Mesothelial cell of epicardium (in vitro differentiated cells): Measurements from ENCODE around the gene SMAGP. TPM values are rescaled to one million over a fixed set of nuclear protein-coding genes. Genes with fewer than 3 reads are reported as not detected.

ENCODE experiments used
- DNase-seq, 2 experiments: peaks; one replicate each; pipeline ENCODE4 v3.0.0; 2021; ENCODE audit warnings: low spot score in 2 of 2; ENCODE audit not compliant: unreplicated experiment in 2 of 2
- H3K27ac Mint-ChIP-seq: 2 replicates; pipeline ENCODE4 v1.8.0; 2021; ENCODE audit warnings: mixed read lengths
- H3K27me3 Mint-ChIP-seq: 2 replicates; pipeline ENCODE4 v1.8.0; 2021; ENCODE audit warnings: low read depth, mixed read lengths
- H3K36me3 Mint-ChIP-seq: 2 replicates; pipeline ENCODE4 v1.8.0; 2021; ENCODE audit warnings: mixed read lengths
- H3K4me1 Mint-ChIP-seq: 2 replicates; pipeline ENCODE4 v1.8.0; 2021; ENCODE audit warnings: mixed read lengths
- H3K4me3 Mint-ChIP-seq: 2 replicates; pipeline ENCODE4 v1.8.0; 2021; ENCODE audit warnings: mild to moderate bottlenecking, moderate library complexity, mixed read lengths
- H3K9me3 Mint-ChIP-seq: 2 replicates; pipeline ENCODE4 v1.8.0; 2021; ENCODE audit warnings: mixed read lengths
- total RNA-seq: library from RNA; stranded (reverse); gene quantifications from 3 replicates; pipeline ENCODE4 v1.2.1, GENCODE V29; 2021
- TF ChIP-seq, protein P1 (sequence below): fragments of 200-600 bp; sonication (generic); IDR thresholded peaks from one replicate; pipeline ENCODE4 v1.5.0; 2021; ENCODE audit warnings: antibody characterized with exemption; ENCODE audit not compliant: unreplicated experiment

Gene SMAGP
- total RNA-seq, 1 donor from 2014 or later = 21.5 TPM

- H3K4me3 Mint-ChIP-seq = no peak overlapping the region
- H3K27ac Mint-ChIP-seq = no peak overlapping the region
- TF ChIP-seq, protein P1, sequence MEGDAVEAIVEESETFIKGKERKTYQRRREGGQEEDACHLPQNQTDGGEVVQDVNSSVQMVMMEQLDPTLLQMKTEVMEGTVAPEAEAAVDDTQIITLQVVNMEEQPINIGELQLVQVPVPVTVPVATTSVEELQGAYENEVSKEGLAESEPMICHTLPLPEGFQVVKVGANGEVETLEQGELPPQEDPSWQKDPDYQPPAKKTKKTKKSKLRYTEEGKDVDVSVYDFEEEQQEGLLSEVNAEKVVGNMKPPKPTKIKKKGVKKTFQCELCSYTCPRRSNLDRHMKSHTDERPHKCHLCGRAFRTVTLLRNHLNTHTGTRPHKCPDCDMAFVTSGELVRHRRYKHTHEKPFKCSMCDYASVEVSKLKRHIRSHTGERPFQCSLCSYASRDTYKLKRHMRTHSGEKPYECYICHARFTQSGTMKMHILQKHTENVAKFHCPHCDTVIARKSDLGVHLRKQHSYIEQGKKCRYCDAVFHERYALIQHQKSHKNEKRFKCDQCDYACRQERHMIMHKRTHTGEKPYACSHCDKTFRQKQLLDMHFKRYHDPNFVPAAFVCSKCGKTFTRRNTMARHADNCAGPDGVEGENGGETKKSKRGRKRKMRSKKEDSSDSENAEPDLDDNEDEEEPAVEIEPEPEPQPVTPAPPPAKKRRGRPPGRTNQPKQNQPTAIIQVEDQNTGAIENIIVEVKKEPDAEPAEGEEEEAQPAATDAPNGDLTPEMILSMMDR = no peak
- no peaks in the 10 kb centered on the region for H3K27me3 Mint-ChIP-seq
- H3K4me1 Mint-ChIP-seq = no peaks in the 10 kb centered on the region
- no peak for DNase-seq
- no peaks in the 10 kb centered on the region for H3K9me3 Mint-ChIP-seq
- no peaks in the 10 kb centered on the region for H3K36me3 Mint-ChIP-seq
Observed at GRCh38 chr12:51208016-51208660, 62.1 kb downstream of the SMAGP start.

- no peaks in the 10 kb centered on the region for H3K9me3 Mint-ChIP-seq
- TF ChIP-seq, protein P1 = no peak
- no peaks in the 10 kb centered on the region for H3K27me3 Mint-ChIP-seq
- no peaks in the 10 kb centered on the region for H3K4me1 Mint-ChIP-seq
- DNase-seq = no peak
- no peak overlapping the region for H3K4me3 Mint-ChIP-seq
- H3K36me3 Mint-ChIP-seq = no peaks in the 10 kb centered on the region
- no peak overlapping the region for H3K27ac Mint-ChIP-seq
Observed at GRCh38 chr12:51205350-51205749, 64.9 kb downstream of the SMAGP start.

- DNase-seq = no peak
- no peaks in the 10 kb centered on the region for H3K27me3 Mint-ChIP-seq
- no peaks in the 10 kb centered on the region for H3K36me3 Mint-ChIP-seq
- H3K27ac Mint-ChIP-seq = no peak overlapping the region
- H3K4me1 Mint-ChIP-seq = no peaks in the 10 kb centered on the region
- H3K9me3 Mint-ChIP-seq = no peaks in the 10 kb centered on the region
- TF ChIP-seq, protein P1 = no peak
- H3K4me3 Mint-ChIP-seq = no peak overlapping the region
Observed at GRCh38 chr12:51202718-51203117, 67.5 kb downstream of the SMAGP start.

GRCh38 chr12:51200806-51201205 lies 69.4 kb downstream of the SMAGP start:
- H3K27ac Mint-ChIP-seq = no peak overlapping the region
- DNase-seq = no peak
- H3K4me3 Mint-ChIP-seq = no peak overlapping the region
- H3K36me3 Mint-ChIP-seq = no peaks in the 10 kb centered on the region
- TF ChIP-seq, protein P1 = no peak
- no peaks in the 10 kb centered on the region for H3K27me3 Mint-ChIP-seq
- no peaks in the 10 kb centered on the region for H3K9me3 Mint-ChIP-seq
- no peaks in the 10 kb centered on the region for H3K4me1 Mint-ChIP-seq

- Mint-ChIP-seq H3K4me1 (no peaks in the 10 kb centered on the region), H3K27ac (no peak overlapping the region)
Observed at GRCh38 chr12:51200156-51200555, 70.1 kb downstream of the SMAGP start.

More at GRCh38 chr12:51200156-51200555, 70.1 kb downstream of the SMAGP start:
- Mint-ChIP-seq H3K4me3 (no peak overlapping the region), H3K9me3 (no peaks in the 10 kb centered on the region), H3K36me3 (no peaks in the 10 kb centered on the region), H3K27me3 (no peaks in the 10 kb centered on the region)
- TF ChIP-seq, protein P1 = no peak
- DNase-seq = no peak
